NB4 (cell line): ENCODE measurements around the gene JPH3.

ENCODE experiments used
- CTCF ChIP-seq: IDR thresholded peaks from one replicate; pipeline ENCODE4 v1.5.1; 2012; ENCODE audit warnings: low read depth, low read length
- POLR2A ChIP-seq: IDR thresholded peaks from 2 replicates; pipeline ENCODE4 v1.6.1; 2011; ENCODE audit warnings: mild to moderate bottlenecking; ENCODE audit not compliant: insufficient read length; ENCODE audit errors: extremely low read depth

- TF ChIP-seq POLR2A (no peak), CTCF (no peak)
These were observed 55.4 kb downstream of the JPH3 start for GRCh38 chr16:87657621-87658192.
